ENCODE results near the gene PTGER1.

Gene PTGER1

GRCh38 chr19:14517446-14517839, 42.3 kb upstream of the PTGER1 start:
- CTCF ChIA-PET = interaction anchor here (0.9 to 1.9 kb wide), 4 partner anchors 13 to 39 kb away, joined by 3 to 7 read pairs (median 4); no protein-coding TSS in a partner anchor
- POLR2A ChIA-PET (ENCODE audit: low non-redundant PET) = interaction anchor here (0.6 to 2.3 kb wide), 11 partner anchors 8 to 56 kb away, joined by 3 to 13 read pairs (median 4); partner anchors contain the start of gene GIPC1
- H3K27ac ChIP-seq = peak overlapping the region; percentile 100
- no peak for DNase-seq (ENCODE audit: low spot score)
- TF ChIP-seq, protein P1, sequence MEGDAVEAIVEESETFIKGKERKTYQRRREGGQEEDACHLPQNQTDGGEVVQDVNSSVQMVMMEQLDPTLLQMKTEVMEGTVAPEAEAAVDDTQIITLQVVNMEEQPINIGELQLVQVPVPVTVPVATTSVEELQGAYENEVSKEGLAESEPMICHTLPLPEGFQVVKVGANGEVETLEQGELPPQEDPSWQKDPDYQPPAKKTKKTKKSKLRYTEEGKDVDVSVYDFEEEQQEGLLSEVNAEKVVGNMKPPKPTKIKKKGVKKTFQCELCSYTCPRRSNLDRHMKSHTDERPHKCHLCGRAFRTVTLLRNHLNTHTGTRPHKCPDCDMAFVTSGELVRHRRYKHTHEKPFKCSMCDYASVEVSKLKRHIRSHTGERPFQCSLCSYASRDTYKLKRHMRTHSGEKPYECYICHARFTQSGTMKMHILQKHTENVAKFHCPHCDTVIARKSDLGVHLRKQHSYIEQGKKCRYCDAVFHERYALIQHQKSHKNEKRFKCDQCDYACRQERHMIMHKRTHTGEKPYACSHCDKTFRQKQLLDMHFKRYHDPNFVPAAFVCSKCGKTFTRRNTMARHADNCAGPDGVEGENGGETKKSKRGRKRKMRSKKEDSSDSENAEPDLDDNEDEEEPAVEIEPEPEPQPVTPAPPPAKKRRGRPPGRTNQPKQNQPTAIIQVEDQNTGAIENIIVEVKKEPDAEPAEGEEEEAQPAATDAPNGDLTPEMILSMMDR (conservative IDR thresholded peaks at IDR 0.05; ENCODE audit: low read depth) = no peak

GRCh38 chr19:14516746-14517438, 41.7 kb upstream of the PTGER1 start:
- ChIA-PET CTCF (interaction anchor here (0.5 to 1.9 kb wide), 5 partner anchors 9 to 40 kb away, joined by 3 to 7 read pairs (median 4); no protein-coding TSS in a partner anchor), POLR2A (ENCODE audit: low non-redundant PET) (interaction anchor here (0.6 to 2.3 kb wide), 10 partner anchors 9 to 56 kb away, joined by 3 to 13 read pairs (median 4); no protein-coding TSS in a partner anchor)
- H3K27ac ChIP-seq = peak overlapping the region; percentile 100
- no peak for DNase-seq (ENCODE audit: low spot score)
- TF ChIP-seq, protein P1 (conservative IDR thresholded peaks at IDR 0.05; ENCODE audit: low read depth) = no peak

DNA sequence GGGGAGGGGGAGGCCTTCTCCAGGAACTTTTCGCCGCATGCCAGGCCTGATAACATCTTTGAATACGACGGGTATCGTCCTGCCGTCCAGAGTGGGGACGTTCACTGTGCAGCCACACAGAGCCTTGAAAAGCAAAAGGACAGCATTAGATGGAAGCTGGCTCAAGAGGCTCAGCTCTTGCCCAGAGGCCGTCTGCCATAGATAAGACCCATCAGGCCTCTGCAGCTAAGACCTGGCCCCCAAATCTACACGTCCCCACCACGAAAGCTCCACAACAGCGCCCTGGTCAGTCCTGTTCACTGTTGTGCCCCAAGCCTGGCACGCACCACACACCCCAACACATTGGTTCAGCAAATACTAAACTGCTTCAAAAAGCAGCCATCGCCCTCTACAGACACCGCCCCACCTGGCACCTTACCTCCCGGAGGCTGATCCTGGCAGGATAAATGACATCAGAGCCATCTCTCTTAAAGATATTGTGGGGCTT, 40.9 kb upstream of the PTGER1 start:
- ChIA-PET CTCF (interaction anchor here (0.5 to 1.9 kb wide), 5 partner anchors 8 to 41 kb away, joined by 3 to 7 read pairs (median 3); no protein-coding TSS in a partner anchor), POLR2A (ENCODE audit: low non-redundant PET) (interaction anchor here (0.7 to 1.8 kb wide), 2 partner anchors 16 to 34 kb away, joined by 3 to 4 read pairs; no protein-coding TSS in a partner anchor)
- DNase-seq (ENCODE audit: low spot score) = no peak
- TF ChIP-seq, protein P1 (conservative IDR thresholded peaks at IDR 0.05; ENCODE audit: low read depth) = no peak; the same call in 1 of the 2 replicates
- H3K27ac ChIP-seq = peak overlapping the region; percentile 100

GRCh38 chr19:14515501-14516047, 40.4 kb upstream of the PTGER1 start:
- no peak for DNase-seq (ENCODE audit: low spot score)
- ChIA-PET CTCF (interaction anchor here (0.7 to 1.2 kb wide), 2 partner anchors 10 to 15 kb away, joined by 3 read pairs; no protein-coding TSS in a partner anchor), POLR2A (ENCODE audit: low non-redundant PET) (interaction anchor here (1.8 kb wide), 1 partner anchor 35 kb away, joined by 4 read pairs; no protein-coding TSS in a partner anchor)
- TF ChIP-seq, protein P1 (conservative IDR thresholded peaks at IDR 0.05; ENCODE audit: low read depth) = no peak
- peak overlapping the region; percentile 100 for H3K27ac ChIP-seq

DNA sequence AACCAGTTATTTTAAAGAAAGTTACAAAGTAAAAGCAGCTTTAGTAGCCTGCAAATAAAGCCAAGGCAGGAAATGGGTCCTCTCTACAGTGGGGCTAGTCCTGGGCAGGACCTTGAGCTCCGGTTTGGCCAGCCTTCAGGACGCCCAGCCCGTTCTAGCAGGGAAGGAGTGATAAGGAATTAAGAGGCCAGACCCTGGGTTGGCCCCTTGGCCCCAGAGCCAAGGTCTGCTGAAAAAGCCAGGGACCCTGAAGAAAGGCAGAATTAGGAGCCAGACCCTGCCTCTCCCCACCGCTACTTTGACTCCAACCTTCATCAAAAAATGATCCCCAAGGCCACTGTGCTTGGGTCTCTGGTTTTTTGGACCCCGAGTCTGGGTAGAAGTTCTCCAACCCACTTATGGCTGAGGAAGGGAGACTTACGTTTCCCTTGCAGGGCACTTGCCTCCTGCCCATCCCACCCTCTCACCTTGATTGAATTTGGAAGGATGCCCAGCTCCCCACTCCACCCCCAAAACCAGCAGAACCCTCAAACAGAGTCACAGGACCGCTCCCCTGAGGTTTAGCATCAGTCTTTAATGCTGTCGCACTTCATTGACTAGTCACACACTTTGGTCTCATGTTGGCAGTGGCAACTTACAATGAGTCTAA, 39.2 kb upstream of the PTGER1 start:
- ChIA-PET POLR2A (ENCODE audit: low non-redundant PET) (interaction anchor here (0.6 kb wide), 2 partner anchors 9 to 15 kb away, joined by 3 to 6 read pairs; no protein-coding TSS in a partner anchor), CTCF (no interaction called here)
- DNase-seq (ENCODE audit: low spot score) = no peak
- TF ChIP-seq, protein P1 (conservative IDR thresholded peaks at IDR 0.05; ENCODE audit: low read depth) = no peak
- H3K27ac ChIP-seq = peak overlapping the region; percentile 100

All from RWPE1 (cell line).